Gastrocnemius medialis (tissue), 4 donors: Measurements from ENCODE around the gene ZMYND8. TPM values are rescaled to one million over a fixed set of nuclear protein-coding genes. Genes with fewer than 3 reads are reported as not detected.
"Not testable (repeated sequence)": the region's sequence is repeated elsewhere in the genome, so short reads cannot be mapped to it uniquely, and the experiment has no call there.

Source experiments
- ATAC-seq, 2 donors: fragments of 150-250 bp; one replicate each; pipeline ENCODE4 v1.9.1; 2016
- DNase-seq, 2 donors: peaks; one replicate each; pipeline ENCODE4 v3.0.0-alpha.2; 2019
- H3K27ac ChIP-seq, 4 donors: fragments of 200-600 bp; sonication (generic); 1 replicate in 1 of 4; 2 replicates in 3 of 4; pipeline ENCODE4 v1.5.1; 2016 to 2018; ENCODE audit warnings: mild to moderate bottlenecking in 2 of 4, moderate library complexity in 1 of 4
- H3K27me3 ChIP-seq, 3 donors: fragments of 200-600 bp; sonication (generic) in 2 of 3; 1 replicate in 1 of 3; 2 replicates in 2 of 3; pipeline versions ENCODE4 v1.5.1 to v1.6.0; 2016 to 2019; ENCODE audit warnings: mild to moderate bottlenecking in 1 of 3, moderate library complexity in 1 of 3
- H3K36me3 ChIP-seq, 2 donors: fragments of 200-600 bp; sonication (generic) in 1 of 2; one replicate each; pipeline ENCODE4 v1.5.1; 2017 to 2018
- H3K4me1 ChIP-seq, 2 donors: fragments of 200-600 bp; sonication (generic) in 1 of 2; one replicate each; pipeline ENCODE4 v1.5.1; 2016 to 2017; ENCODE audit warnings: mild to moderate bottlenecking in 2 of 2
- H3K4me3 ChIP-seq, 4 donors: fragments of 200-600 bp; sonication (generic) in 3 of 4; 1 replicate in 1 of 4; 2 replicates in 3 of 4; pipeline ENCODE4 v1.5.1; 2016 to 2019; ENCODE audit warnings: mild to moderate bottlenecking in 2 of 4
- H3K9me3 ChIP-seq, 3 donors: fragments of 200-600 bp; sonication (generic) in 2 of 3; 1 replicate in 1 of 3; 2 replicates in 2 of 3; pipeline ENCODE4 v1.5.1; 2016 to 2019
- CTCF ChIP-seq, 5 experiments: fragments of 450-650 bp in 3 of 5; fragments of 200-600 bp in 2 of 5; sonication (generic) in 2 of 5; IDR thresholded peaks in 4 of 5; conservative IDR thresholded peaks in 1 of 5; 1 replicate in 4 of 5; 2 replicates in 1 of 5; pipeline ENCODE4 v1.5.1; 2016 to 2019; ENCODE audit warnings: antibody characterized with exemption in 5 of 5, mild to moderate bottlenecking in 3 of 5, moderate library complexity in 3 of 5
- POLR2A ChIP-seq, 2 donors: fragments of 450-650 bp; IDR thresholded peaks; one replicate each; pipeline ENCODE4 v1.6.1; 2017; ENCODE audit warnings: antibody characterized with exemption in 2 of 2, mild to moderate bottlenecking in 2 of 2, moderate library complexity in 2 of 2
- in situ Hi-C, 4 donors: fragments of 200-750 bp; cut with MboI; loops; one replicate each; pipeline versions ENCODE4 v1.15.0 to v1.8.0; 2017; ENCODE audit warnings: low sequenced_read_pairs in 4 of 4
- intact Hi-C: fragments of 100-400 bp; cut with DNase I; formaldehyde crosslinking; loops from one replicate; pipeline ENCODE4 v1.15.1; 2023; ENCODE audit warnings: low total_unique reads
- total RNA-seq, 4 donors: library from RNA; depleted of rRNA; stranded (reverse); fragments of >200 nt; gene quantifications; one replicate each; pipeline versions ENCODE4 v1.1.0 to v1.2.3, GENCODE V29; 2016

ZMYND8 gene
- total RNA-seq, 4 donors from 2014 or later = 15.1 to 32.2 (median 19.7) TPM

GRCh38 chr20:47292581-47292980, 63.9 kb downstream of the ZMYND8 start:
- intact Hi-C loops = no loop called here
- H3K9me3 ChIP-seq = no peaks in the 10 kb centered on the region
- H3K36me3 ChIP-seq = peaks cover 0 to 70% of the 10 kb centered on the region in 2 donors
- H3K27me3 ChIP-seq = no peaks in the 10 kb centered on the region
- no peak for TF ChIP-seq CTCF (IDR thresholded peaks at IDR 0.05 in 4 of 5, conservative IDR thresholded peaks at IDR 0.05 in 1 of 5)
- no peak for TF ChIP-seq POLR2A (IDR thresholded peaks at IDR 0.05)
- no peak overlapping the region for H3K27ac ChIP-seq
- H3K4me1 ChIP-seq = peaks cover 14 to 16% of the 10 kb centered on the region in 2 donors
- in situ Hi-C loops = no loop called here
- H3K4me3 ChIP-seq = no peak overlapping the region
- DNase-seq (no peak), ATAC-seq (no peak)

GRCh38 chr20:47290666-47291430, 65.7 kb downstream of the ZMYND8 start:
- ATAC-seq (no peak), DNase-seq (no peak)
- Histone ChIP-seq H3K9me3 (no peaks in the 10 kb centered on the region), H3K36me3 (peaks cover 0 to 72% of the 10 kb centered on the region in 2 donors), H3K27ac (no peak overlapping the region), H3K4me3 (no peak overlapping the region), H3K4me1 (peaks cover 7 to 11% of the 10 kb centered on the region in 2 donors), H3K27me3 (no peaks in the 10 kb centered on the region)
- in situ Hi-C loops (no loop called here), intact Hi-C loops (no loop called here)
- TF ChIP-seq POLR2A (IDR thresholded peaks at IDR 0.05) (no peak), CTCF (IDR thresholded peaks at IDR 0.05 in 4 of 5, conservative IDR thresholded peaks at IDR 0.05 in 1 of 5) (no peak)

- peaks cover 0 to 80% of the 10 kb centered on the region in 2 donors for H3K36me3 ChIP-seq
- TF ChIP-seq POLR2A (IDR thresholded peaks at IDR 0.05) (no peak), CTCF (IDR thresholded peaks at IDR 0.05 in 4 of 5, conservative IDR thresholded peaks at IDR 0.05 in 1 of 5) (no peak)
- in situ Hi-C loops (no loop called here), intact Hi-C loops (no loop called here)
- H3K4me1 ChIP-seq = peaks cover 0 to 2% of the 10 kb centered on the region in 2 donors
- no peaks in the 10 kb centered on the region for H3K9me3 ChIP-seq
- H3K4me3 ChIP-seq = no peak overlapping the region
- ATAC-seq (no peak), DNase-seq (no peak)
- H3K27me3 ChIP-seq = no peaks in the 10 kb centered on the region
- no peak overlapping the region for H3K27ac ChIP-seq
These were observed 66.5 kb downstream of the ZMYND8 start for GRCh38 chr20:47290008-47290407.

- intact Hi-C loops (no loop called here), in situ Hi-C loops (no loop called here)
- H3K27ac ChIP-seq = no peak overlapping the region
- ATAC-seq (no peak), DNase-seq (no peak)
- peaks cover 0 to 76% of the 10 kb centered on the region in 2 donors for H3K36me3 ChIP-seq
- no peaks in the 10 kb centered on the region for H3K27me3 ChIP-seq
- TF ChIP-seq POLR2A (IDR thresholded peaks at IDR 0.05) = no peak
- no peak for TF ChIP-seq CTCF (IDR thresholded peaks at IDR 0.05 in 4 of 5, conservative IDR thresholded peaks at IDR 0.05 in 1 of 5)
- no peak overlapping the region for H3K4me3 ChIP-seq
- H3K9me3 ChIP-seq = no peaks in the 10 kb centered on the region
- no peaks in the 10 kb centered on the region for H3K4me1 ChIP-seq
These were observed 67.4 kb downstream of the ZMYND8 start for GRCh38 chr20:47289096-47289495.

GRCh38 chr20:47288530-47288929, 68.0 kb downstream of the ZMYND8 start:
- H3K36me3 ChIP-seq = peaks cover 0 to 75% of the 10 kb centered on the region in 2 donors
- H3K9me3 ChIP-seq, in situ Hi-C loops, DNase-seq, ATAC-seq, H3K27me3 ChIP-seq, intact Hi-C loops, H3K4me3 ChIP-seq, H3K27ac ChIP-seq, H3K4me1 ChIP-seq: not testable (repeated sequence)
